NCI-H69 (cell line): ENCODE measurements around the gene PANX3.

Experiments
- DNase-seq: peaks from one replicate; lab custom pipeline; 2025; lab: John Stamatoyannopoulos, UW

PANX3 gene

DNA sequence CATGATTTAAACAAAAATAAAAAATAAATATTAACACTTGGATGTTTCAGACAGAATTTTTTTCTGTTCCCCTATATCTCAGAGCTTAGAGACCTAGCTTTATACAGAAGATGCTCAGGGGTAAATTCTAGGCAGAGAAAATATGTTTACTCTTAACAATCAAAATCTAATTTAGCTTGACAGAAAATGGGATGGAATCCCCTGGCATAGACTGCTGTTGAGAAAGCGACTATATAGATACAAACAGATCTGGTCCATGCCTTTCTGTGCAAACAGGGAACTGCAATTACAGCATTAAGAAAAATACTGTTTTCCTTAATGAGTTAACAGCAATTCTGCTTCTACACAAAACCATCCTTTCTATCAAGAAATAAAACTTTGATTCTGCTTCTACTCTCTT lies 47.8 kb downstream of the PANX3 start:
- DNase-seq, result no peak

- DNase-seq, result no peak
These were observed 50.3 kb downstream of the PANX3 start for GRCh38 chr11:124661553-124661952.

- no peak for DNase-seq
These were observed 50.9 kb downstream of the PANX3 start for GRCh38 chr11:124662106-124662505.

DNA sequence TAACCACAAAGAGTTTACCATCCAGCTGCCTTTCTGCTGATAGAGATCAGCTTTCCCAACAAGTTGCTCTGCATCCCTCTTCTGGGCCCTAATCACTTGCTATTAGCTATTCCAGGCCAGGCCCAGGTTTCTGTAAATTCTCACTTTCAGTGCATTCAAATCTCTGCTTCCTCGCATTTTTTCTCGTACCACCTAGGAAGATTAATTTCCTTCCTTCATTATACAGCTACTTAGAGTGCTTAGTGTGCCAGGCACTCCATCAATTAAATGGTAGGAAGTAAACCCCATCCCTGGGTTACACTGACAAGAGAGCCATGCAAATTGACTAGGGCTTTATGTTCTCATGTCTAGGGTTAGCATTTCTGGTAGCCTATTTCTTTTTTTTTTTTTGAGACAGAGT lies 52.6 kb downstream of the PANX3 start:
- DNase-seq, result no peak

DNA sequence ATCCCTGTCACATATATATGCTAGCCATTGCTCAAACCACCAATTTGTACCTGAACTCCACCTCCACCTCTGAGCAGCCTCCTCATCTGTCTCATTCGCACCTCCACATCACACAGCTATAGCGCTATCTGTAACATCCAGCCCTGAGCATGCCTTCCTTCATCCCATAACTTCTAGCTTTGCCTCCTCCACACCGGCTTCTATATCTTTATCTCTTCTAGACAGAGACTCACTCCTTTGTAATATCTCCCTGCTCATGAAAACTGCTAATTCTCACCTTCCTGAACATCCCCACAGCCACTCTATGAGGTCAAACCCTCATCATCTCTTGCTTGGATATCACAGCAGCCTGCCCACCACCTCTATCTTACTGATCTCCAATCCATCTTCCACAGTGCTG lies 56.4 kb downstream of the PANX3 start:
- DNase-seq, result no peak

DNA sequence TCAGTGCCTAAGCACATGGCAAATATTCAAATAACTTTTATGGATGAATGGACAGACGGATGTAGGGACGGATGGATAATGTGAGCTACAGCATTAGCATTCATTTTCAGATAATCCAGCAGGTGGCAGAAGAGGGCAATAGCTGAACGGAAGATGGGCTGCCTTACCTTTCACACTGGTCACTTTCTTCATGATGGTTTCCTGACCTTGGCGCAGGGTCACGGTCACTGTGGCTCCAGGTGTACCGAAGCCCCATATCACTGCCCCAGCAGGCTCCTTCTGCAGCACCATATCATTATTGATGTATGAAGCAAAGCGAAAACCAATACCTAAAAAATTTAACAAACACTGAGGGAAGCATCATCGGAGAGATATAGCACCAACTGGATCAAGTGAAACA lies 58.0 kb downstream of the PANX3 start:
- DNase-seq, result peak; percentile 56
